ENCODE data around the gene TTLL13. TPM values are rescaled to one million over a fixed set of nuclear protein-coding genes. Genes with fewer than 3 reads are reported as not detected.

The TTLL13 gene
- total and polyA plus RNA-seq, 9 of the 15 experiments (the other 6 are each of a cell fraction or from before 2014, with no cell fraction given), result 0.05 to 0.24 (median 0.11) TPM; not detected in 1

- TF ChIP-seq PKNOX1 (IDR thresholded peaks at IDR 0.05) (no peak), SMARCE1 (IDR thresholded peaks at IDR 0.05) (peak; percentile 53; the same call in 1 of the 2 replicates), PREB (CRISPR knock-in tag; IDR thresholded peaks at IDR 0.05) (no peak), CBFA2T2 (conservative IDR thresholded peaks at IDR 0.05) (peak; percentile 74), CREB1 (IDR thresholded peaks at IDR 0.05) (no peak), CREB1 (CRISPR knock-in tag; IDR thresholded peaks at IDR 0.05) (no peak), ZNF232 (CRISPR knock-in tag; IDR thresholded peaks at IDR 0.05) (no peak), ESRRA (IDR thresholded peaks at IDR 0.05; ENCODE audit: borderline replicate concordance, low read depth) (no peak), PPARD (CRISPR knock-in tag; IDR thresholded peaks at IDR 0.05) (no peak), HDAC1 (IDR thresholded peaks at IDR 0.05) (no peak), CBFA2T3 (IDR thresholded peaks at IDR 0.05) (peak; percentile 81), SMAD4 (CRISPR knock-in tag; conservative IDR thresholded peaks at IDR 0.05) (peak; percentile 48), CREB3 (tag; conservative IDR thresholded peaks at IDR 0.05; ENCODE audit: low read depth) (no peak), ZNF76 (CRISPR knock-in tag; IDR thresholded peaks at IDR 0.05; ENCODE audit: borderline replicate concordance) (no peak), TCF3 (CRISPR knock-in tag; IDR thresholded peaks at IDR 0.05) (peak; percentile 67), SRSF1 (IDR thresholded peaks at IDR 0.05; ENCODE audit: low read depth, low read length) (no peak), CTBP1 (IDR thresholded peaks at IDR 0.05; ENCODE audit: borderline replicate concordance) (peak; percentile 79; the same call in 1 of the 2 replicates), NCOR1 (IDR thresholded peaks at IDR 0.05) (0 out of 2 replicates have a peak, but pooled peaks have one; percentile 45), TEAD1 (CRISPR knock-in tag; IDR thresholded peaks at IDR 0.05) (peak in 1 of 2 experiments; percentile 26; a peak in 1 of 4 replicates), RBM17 (IDR thresholded peaks at IDR 0.05; ENCODE audit: borderline replicate concordance, low read depth, low read length) (no peak), GTF3C2 (IDR thresholded peaks at IDR 0.05; ENCODE audit: borderline replicate concordance, extremely low read depth, insufficient read length) (no peak), ZNF449 (CRISPR knock-in tag; IDR thresholded peaks at IDR 0.05) (no peak)
Measured at GRCh38 chr15:90213122-90213817, 36.1 kb upstream of the TTLL13 start (continued).

Measured in K562 (cell line).